Nasal cavity respiratory epithelium epithelial cell of viscerocranial mucosa (primary cell): Measurements from ENCODE around the gene KRTAP4-9. TPM values are rescaled to one million over a fixed set of nuclear protein-coding genes. Genes with fewer than 3 reads are reported as not detected.

Experiments used
- total RNA-seq: library from RNA; depleted of rRNA; stranded (reverse); fragments of >200 nt; gene quantifications from 2 replicates; pipeline ENCODE4 v1.2.3, GENCODE V29; 2014

KRTAP4-9 gene
- total RNA-seq, result not detected in 2 replicates

GRCh38 chr17:41105347-41105746, at the start of gene KRTAP4-9:
Gene KRTAP4-9 (plus strand): TSS chr17:41105389. CDS start chr17:41105389, 0 bp downstream.

GRCh38 chr17:41060052-41060604, 45.1 kb upstream of the KRTAP4-9 start, which contains the start of gene KRTAP2-3:
Gene KRTAP2-3 (minus strand): TSS chr17:41060114. CDS start chr17:41060050, 64 bp downstream.

GRCh38 chr17:41065829-41066624, 39.2 kb upstream of the KRTAP4-9 start, which contains the start of gene KRTAP2-4:
Gene KRTAP2-4 (minus strand): TSS chr17:41065879. CDS start chr17:41065845, 34 bp downstream.

GRCh38 chr17:41084100-41084856, 20.9 kb upstream of the KRTAP4-9 start, which contains the start of gene KRTAP4-7:
Gene KRTAP4-7 (plus strand): TSS chr17:41084150. CDS start chr17:41084207, 57 bp downstream.

GRCh38 chr17:41098042-41098441, 7.1 kb upstream of the KRTAP4-9 start, which contains the start of gene KRTAP4-8:
Gene KRTAP4-8 (minus strand): TSS chr17:41098142. CDS start chr17:41098084, 58 bp downstream.

GRCh38 chr17:41101586-41102259, 3.5 kb upstream of the KRTAP4-9 start, which contains the start of gene KRTAP4-16:
Gene KRTAP4-16 (minus strand): TSS chr17:41102209. CDS start chr17:41102209, 0 bp downstream.

GRCh38 chr17:41117846-41118386, 12.7 kb downstream of the KRTAP4-9 start, which contains the start of gene KRTAP4-11:
Gene KRTAP4-11 (minus strand): TSS chr17:41118373. CDS start chr17:41118315, 58 bp downstream.

GRCh38 chr17:41123991-41124371, 18.8 kb downstream of the KRTAP4-9 start, which contains the start of gene KRTAP4-12:
Gene KRTAP4-12 (minus strand): TSS chr17:41124182. CDS start chr17:41124122, 60 bp downstream.

GRCh38 chr17:41140360-41141131, 35.4 kb downstream of the KRTAP4-9 start, which contains the start of gene KRTAP4-6:
Gene KRTAP4-6 (minus strand): TSS chr17:41140544. CDS start chr17:41140487, 57 bp downstream.

GRCh38 chr17:41149652-41149985, 44.4 kb downstream of the KRTAP4-9 start, which contains the start of gene KRTAP4-5:
Gene KRTAP4-5 (minus strand): TSS chr17:41149825. CDS start chr17:41149767, 58 bp downstream.

Other genes with a start within 250 kb of the KRTAP4-9 start
- gene KRT12, start 238.2 kb upstream of the KRTAP4-9 start, total RNA-seq, result not detected in 2 replicates
- not detected in 2 replicates for gene KRT20, start 220.1 kb upstream of the KRTAP4-9 start, total RNA-seq
- gene KRT23, start 167.7 kb upstream of the KRTAP4-9 start, total RNA-seq, result 27.3 and 86.5 TPM in 2 replicates
- gene KRT39, start 138.4 kb upstream of the KRTAP4-9 start, total RNA-seq, result 0.28 TPM in 1 of 2 replicates, not detected in the other
- 0.36 TPM in 1 of 2 replicates, not detected in the other for gene KRT40, start 121.1 kb upstream of the KRTAP4-9 start, total RNA-seq
- not detected in 2 replicates for gene KRTAP3-3, start 111.2 kb upstream of the KRTAP4-9 start, total RNA-seq
- not detected in 2 replicates for gene KRTAP3-2, start 105.5 kb upstream of the KRTAP4-9 start, total RNA-seq
- not detected in 2 replicates for gene KRTAP3-1, start 96.3 kb upstream of the KRTAP4-9 start, total RNA-seq
- gene KRTAP1-5, start 78.2 kb upstream of the KRTAP4-9 start, total RNA-seq, result not detected in 2 replicates
- gene KRTAP1-4, start 75.2 kb upstream of the KRTAP4-9 start, total RNA-seq, result not detected in 2 replicates
- not detected in 2 replicates for gene KRTAP1-3, start 70.5 kb upstream of the KRTAP4-9 start, total RNA-seq
- not detected in 2 replicates for gene KRTAP1-1, start 63.9 kb upstream of the KRTAP4-9 start, total RNA-seq
- gene KRTAP2-1, start 58.1 kb upstream of the KRTAP4-9 start, total RNA-seq, result not detected in 2 replicates
- gene KRTAP2-2, start 50.2 kb upstream of the KRTAP4-9 start, total RNA-seq, result not detected in 2 replicates
- 0.93 TPM in 1 of 2 replicates, not detected in the other for gene KRTAP2-3, start 45.3 kb upstream of the KRTAP4-9 start, total RNA-seq
- gene KRTAP2-4, start 39.5 kb upstream of the KRTAP4-9 start, total RNA-seq, result not detected in 2 replicates
- gene KRTAP4-7, start 21.2 kb upstream of the KRTAP4-9 start, total RNA-seq, result not detected in 2 replicates
- not detected in 2 replicates for gene KRTAP4-8, start 7.2 kb upstream of the KRTAP4-9 start, total RNA-seq
- not detected in 2 replicates for gene KRTAP4-16, start 3.2 kb upstream of the KRTAP4-9 start, total RNA-seq
- not detected in 2 replicates for gene KRTAP4-11, start 13.0 kb downstream of the KRTAP4-9 start, total RNA-seq
- not detected in 2 replicates for gene KRTAP4-12, start 18.8 kb downstream of the KRTAP4-9 start, total RNA-seq
- gene KRTAP4-6, start 35.2 kb downstream of the KRTAP4-9 start, total RNA-seq, result not detected in 2 replicates
- not detected in 2 replicates for gene KRTAP4-5, start 44.4 kb downstream of the KRTAP4-9 start, total RNA-seq
- not detected in 2 replicates for gene KRTAP4-4, start 55.4 kb downstream of the KRTAP4-9 start, total RNA-seq
- not detected in 2 replicates for gene KRTAP4-3, start 62.8 kb downstream of the KRTAP4-9 start, total RNA-seq
- gene KRTAP4-2, start 72.8 kb downstream of the KRTAP4-9 start, total RNA-seq, result not detected in 2 replicates
- not detected in 2 replicates for gene KRTAP4-1, start 79.5 kb downstream of the KRTAP4-9 start, total RNA-seq
- gene KRTAP9-1, start 84.5 kb downstream of the KRTAP4-9 start, total RNA-seq, result not detected in 2 replicates
- gene KRTAP9-2, start 121.3 kb downstream of the KRTAP4-9 start, total RNA-seq, result not detected in 2 replicates
- not detected in 2 replicates for gene KRTAP9-3, start 127.1 kb downstream of the KRTAP4-9 start, total RNA-seq
- not detected in 2 replicates for gene KRTAP9-8, start 132.6 kb downstream of the KRTAP4-9 start, total RNA-seq
- not detected in 2 replicates for gene KRTAP9-4, start 144.3 kb downstream of the KRTAP4-9 start, total RNA-seq
- not detected in 2 replicates for gene KRTAP9-9, start 150.0 kb downstream of the KRTAP4-9 start, total RNA-seq
- gene KRTAP9-6, start 160.0 kb downstream of the KRTAP4-9 start, total RNA-seq, result not detected in 2 replicates
- not detected in 2 replicates for gene KRTAP9-7, start 170.3 kb downstream of the KRTAP4-9 start, total RNA-seq
- gene KRTAP29-1, start 197.5 kb downstream of the KRTAP4-9 start, total RNA-seq, result not detected in 2 replicates
- gene KRTAP16-1, start 203.9 kb downstream of the KRTAP4-9 start, total RNA-seq, result not detected in 2 replicates
- gene KRTAP17-1, start 210.3 kb downstream of the KRTAP4-9 start, total RNA-seq, result not detected in 2 replicates
- gene KRT33A, start 245.4 kb downstream of the KRTAP4-9 start, total RNA-seq, result 0.28 and 0.68 TPM in 2 replicates